Measurements from ENCODE around the gene WDR86.
A peak's percentile ranks its signal among the peaks of the same experiment; 100 is the strongest.

Gene WDR86

DNA sequence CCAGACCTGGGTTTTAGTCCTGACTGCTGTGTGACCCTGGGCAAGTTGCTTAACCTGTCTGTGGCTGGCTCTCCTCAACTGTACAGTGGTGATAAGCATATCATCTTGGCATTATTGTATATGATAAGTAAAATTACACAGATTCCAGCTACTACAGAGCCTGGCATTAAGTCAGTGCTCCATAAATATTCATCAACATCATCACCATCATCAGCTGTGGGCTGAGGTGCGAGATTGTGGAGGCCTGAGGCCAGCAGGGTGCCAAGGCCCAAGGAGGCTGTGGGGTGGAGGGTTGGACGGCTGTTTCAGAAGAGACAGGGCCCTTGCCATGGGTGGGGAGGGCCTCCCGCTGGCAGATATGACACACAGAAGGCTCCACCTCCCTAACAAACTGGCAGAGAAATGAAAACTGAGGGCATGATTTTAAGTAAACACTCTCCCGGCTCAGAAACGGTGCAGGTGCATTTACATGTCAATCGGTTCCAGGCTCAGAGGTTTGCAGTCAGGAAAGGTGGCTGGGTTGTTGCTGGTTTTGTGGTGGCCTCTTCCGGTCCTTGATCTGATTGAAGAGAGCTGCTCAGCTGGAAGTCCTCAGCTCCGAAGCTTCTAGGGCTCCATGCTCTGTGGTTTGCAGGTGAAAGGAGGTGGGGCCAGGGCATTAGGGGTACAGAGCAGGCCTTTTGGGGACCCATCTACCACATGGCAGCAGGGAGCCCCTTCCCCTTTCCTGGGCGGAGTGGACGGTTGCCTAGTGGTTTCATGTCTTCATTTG is 19.9 kb upstream of the WDR86 start:
- H3K4me3 ChIP-seq: no peak overlapping the region
- peak overlapping the region in 5 of 21 experiments; percentile 3 to 73 (median 46) for H3K27ac ChIP-seq

DNA sequence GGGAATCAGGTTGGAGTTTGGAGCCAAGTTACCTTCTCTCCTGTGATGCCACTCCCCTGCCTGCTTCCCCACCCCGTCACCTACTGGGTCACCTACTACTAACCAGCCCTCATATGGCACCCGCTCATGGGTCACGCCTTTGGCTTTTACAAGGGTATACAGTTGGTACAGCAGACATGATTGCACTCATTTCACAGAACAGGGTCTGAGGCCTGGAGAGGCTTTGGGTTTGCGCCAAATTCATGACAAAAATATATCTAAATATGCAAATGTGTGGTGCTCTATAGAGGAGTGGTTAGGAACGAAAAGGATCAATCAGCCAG is 19.4 kb upstream of the WDR86 start:
- Histone ChIP-seq H3K27ac (peak overlapping the region in 6 of 21 experiments; percentile 3 to 73 (median 44)), H3K4me3 (no peak overlapping the region)

DNA sequence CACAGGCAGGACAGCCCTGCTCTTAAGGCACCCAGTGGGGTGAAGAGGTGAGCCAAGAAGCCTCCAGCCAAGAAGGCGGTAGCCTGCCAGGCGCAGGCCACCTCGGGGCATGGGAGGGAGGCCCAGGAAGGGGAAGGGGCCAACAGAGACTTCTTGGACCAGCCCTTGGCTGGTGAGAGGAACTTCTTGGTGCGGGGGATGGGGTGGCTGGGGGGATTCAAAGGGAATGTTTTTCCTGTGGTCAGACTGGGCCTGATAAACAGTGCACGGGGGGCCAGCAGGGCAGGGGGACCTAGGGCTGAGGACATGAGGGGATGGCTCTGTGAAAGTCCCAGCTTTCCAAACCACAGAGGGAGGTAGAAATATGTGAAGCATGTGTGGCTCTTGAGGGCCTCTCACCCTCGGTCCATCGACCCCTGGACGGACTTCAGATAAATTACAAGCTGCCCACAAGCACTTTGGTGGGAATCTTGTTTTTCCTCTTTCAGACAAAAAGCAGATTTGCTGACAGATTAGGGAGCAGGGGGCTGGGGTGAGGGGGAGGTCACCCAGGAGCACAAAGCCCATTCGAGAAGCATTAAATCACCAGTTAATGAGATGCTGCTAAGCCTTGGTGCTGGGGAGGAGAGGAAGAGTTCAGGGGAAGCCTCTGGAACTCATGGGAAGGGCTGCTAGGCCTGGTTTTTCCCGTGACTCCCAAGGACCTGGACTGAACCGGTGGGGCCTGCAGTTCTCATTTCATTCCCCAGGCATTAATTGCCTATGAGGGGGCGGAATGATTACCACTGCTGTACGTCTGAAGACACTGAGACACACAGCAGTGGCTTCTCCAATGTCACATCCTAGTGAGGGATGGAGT is 18.8 kb upstream of the WDR86 start:
- Histone ChIP-seq H3K27ac (peak overlapping the region in 6 of 21 experiments; percentile 16 to 73 (median 49)), H3K4me3 (no peak overlapping the region)

DNA sequence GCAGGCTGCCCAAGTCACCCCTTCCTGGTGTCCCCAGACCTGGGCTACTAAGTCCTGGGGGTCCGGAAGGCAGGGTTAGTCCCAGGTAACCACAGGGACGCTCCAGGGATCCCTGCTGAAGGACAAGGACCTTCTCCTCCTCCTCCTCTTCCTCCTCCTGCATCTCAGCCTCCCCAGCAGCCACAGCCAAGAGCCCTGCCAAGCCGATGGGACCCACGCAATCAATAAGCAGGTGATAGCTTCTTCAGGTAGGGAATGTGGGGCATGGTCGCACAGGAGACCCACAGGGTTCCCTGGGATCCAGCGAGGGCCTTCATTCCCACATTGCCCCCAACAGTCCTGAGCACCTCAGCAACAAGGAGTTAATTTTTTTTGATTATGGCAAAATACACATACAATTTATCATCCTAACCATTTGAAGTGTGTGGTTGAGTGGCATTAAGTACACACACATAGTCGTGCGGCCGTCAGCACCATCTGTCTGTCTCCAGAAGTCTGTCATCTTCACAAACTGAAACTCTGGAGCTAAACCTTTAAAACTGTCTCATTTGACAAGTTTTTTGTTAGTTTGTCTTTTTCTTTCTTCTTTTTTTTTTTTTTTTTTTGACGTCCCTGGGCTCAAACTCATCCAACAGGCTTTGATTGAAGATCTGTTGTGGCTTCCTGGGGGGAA is 18.0 kb upstream of the WDR86 start:
- H3K4me3 ChIP-seq: no peak overlapping the region
- peak overlapping the region in 2 of 21 experiments; percentile 65 to 73 for H3K27ac ChIP-seq

DNA sequence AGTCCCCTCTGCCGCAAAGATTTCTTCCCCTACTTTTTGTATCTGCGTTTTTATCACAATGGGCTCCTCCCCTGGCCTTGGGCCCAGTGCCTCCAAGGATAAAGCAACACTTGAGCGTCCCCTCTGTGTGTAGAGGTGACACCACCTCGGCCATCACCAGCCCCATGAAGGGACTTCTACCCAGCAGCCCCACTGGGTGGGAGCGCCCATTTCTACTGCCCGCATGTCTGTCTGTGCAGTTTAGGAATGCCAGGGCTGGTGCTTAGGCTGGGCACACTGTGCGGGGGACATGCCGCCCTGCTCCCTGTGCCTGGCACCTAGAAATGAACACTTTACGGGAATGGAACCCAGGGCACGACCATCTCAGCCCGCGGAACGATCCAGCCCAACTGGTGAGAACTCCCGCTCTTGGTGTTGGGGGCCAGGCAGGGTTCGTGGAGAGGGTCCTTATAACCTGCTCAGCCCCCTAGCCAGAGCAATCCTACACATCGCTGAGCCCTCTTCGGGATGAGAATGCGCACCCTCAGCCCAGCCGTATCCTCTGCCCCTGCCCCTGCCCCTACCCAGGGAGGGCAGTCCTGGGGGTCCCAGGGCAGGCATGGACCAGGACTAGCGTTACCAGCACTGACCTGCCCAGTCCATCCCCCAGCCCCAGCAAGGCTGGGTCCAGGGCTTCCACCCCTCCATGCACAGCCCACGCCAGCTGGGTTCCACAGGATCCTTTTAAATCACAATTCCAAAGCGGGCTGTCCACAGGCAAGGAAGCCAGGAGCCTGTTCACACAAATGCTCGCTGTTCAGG is 17.3 kb upstream of the WDR86 start:
- Histone ChIP-seq H3K27ac (peak overlapping the region in 1 of 21 experiments; percentile 39), H3K4me3 (no peak overlapping the region)

DNA sequence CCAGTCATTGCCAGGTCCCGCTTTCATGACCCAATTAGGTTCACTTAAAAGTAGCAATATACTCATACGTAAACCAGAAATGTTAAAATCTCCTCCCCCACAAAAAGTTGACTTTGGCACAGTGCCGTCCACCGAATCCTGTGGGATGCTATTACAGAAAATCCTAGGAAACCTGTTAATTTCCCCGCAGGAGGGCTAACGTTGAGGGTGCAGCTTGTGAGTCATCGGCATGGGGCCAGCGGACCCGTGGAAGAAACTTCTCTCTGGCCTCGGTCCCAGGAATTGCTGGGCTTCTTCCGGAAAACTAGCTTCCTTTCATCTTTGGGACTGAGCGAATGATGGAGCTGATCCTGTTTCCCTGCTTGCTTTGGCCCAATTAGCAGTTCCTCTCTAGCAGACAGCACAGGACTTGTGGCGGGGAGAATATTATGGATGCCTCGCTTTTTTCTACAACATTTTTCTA is 16.6 kb upstream of the WDR86 start:
- Histone ChIP-seq H3K27ac (no peak overlapping the region), H3K4me3 (no peak overlapping the region)

DNA sequence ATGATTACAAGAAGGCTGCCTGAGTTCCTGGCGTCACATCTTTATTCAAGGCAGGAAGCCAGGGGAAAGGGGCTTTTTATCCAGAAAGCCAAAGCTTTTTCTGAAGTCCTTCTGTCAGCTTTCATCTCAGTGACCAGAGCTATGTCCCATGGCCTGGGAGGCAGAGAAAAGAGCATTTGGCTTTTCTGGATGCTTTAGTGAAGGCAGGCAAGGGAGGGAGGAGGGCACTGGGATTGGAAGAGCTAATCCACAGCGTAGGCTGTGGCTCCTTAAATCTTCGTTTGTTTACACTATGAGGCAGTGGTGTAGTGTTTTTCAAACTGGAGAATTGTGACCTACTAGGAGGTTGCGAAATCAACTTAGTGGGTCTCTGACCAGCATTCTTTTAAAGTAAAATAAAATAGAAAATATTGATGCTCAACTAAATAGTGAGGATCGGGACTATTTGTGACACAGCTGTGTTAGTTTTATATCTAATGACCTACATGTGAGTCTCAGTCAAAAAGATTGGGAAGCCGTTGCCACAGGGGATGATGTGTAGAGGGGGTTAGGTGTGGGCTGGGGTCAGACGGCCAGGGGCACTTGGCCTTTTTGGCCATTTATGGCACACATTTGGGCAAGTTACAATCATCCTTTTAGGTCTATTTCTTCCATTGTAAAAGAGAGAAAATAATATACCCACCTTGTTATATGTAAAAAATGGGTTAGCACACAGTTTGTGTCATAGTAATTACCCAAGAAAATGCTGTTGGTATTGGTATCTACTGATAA is 16.0 kb upstream of the WDR86 start:
- Histone ChIP-seq H3K4me3 (no peak overlapping the region), H3K27ac (no peak overlapping the region)

DNA sequence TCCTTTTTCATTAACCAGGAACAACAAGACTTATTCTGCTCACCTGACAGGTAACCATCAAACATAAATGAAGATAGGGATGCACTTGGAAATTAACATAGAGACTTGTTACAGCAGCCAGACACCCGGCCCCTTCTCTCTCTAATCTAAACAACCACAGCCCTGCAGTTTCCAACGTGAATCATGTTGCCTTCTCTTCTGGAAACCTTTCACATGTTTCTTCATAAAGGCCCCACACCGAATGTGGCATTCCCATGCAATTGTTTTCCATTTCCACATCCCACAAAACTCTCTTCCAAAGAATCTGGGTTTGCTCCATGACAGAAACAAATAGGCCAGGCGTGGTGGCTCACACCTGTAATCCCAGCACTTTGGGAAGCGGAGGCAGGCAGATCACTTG is 15.0 kb upstream of the WDR86 start:
- no peak overlapping the region for H3K27ac ChIP-seq
- H3K4me3 ChIP-seq: no peak overlapping the region

DNA sequence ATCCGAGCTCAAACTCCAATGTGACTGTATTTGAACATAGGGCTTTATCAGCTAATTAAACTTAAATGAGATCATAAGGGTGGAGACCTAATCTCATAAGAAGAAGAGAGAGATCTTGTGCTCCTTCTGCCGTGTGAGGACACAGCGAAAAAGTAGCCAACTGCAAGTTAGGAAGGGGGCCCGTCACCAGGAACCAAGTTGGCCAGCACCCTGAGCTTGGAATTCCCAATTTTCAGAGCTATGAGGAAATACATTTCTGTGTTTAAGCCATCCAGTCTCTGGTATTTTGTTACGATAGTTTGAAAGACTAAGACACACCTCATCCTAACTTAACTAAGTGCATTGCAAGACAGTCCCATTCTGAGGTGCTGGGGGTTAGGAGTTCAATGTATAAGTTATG is 14.1 kb upstream of the WDR86 start:
- H3K4me3 ChIP-seq: no peak overlapping the region
- H3K27ac ChIP-seq: no peak overlapping the region

DNA sequence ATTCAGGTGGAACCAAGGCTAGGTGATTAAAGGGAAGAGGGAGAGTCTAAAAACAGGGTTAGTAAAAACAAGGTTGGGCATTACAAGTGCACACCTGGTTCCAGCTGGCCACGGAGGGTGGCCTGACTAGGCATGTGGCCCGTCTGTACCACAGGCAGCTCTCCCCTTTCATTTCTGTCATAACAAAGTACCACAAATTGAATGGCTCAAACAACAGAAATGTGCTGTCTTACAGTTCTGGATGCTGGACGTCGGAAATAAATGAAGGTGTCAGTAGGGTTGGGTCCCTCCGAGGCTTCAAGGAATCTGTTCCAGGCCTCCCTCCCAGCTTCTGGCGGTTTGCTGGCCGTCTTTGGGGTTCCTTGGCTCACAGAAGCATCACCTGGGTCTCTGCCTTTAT is 13.4 kb upstream of the WDR86 start:
- Histone ChIP-seq H3K27ac (no peak overlapping the region), H3K4me3 (no peak overlapping the region)

DNA sequence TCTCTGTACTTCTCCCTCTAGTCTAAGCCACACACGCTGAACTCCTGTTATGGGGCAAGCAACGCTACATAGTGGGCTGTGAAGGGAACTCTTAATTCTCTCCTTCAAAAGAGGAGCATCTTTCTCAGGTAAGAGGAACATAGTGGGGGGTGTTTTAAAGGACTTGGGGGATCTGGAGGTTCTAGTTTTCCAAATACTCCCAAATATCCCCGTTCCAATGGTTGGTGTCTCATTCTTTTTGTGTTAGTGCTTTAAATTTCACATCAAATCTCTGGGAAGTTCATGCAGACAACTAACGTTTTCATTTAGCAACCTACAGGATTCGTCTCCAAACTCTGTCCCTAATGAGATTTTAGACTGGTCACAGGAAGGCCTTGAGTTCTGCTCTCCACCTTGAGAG is 12.4 kb upstream of the WDR86 start:
- H3K4me3 ChIP-seq: no peak overlapping the region

DNA sequence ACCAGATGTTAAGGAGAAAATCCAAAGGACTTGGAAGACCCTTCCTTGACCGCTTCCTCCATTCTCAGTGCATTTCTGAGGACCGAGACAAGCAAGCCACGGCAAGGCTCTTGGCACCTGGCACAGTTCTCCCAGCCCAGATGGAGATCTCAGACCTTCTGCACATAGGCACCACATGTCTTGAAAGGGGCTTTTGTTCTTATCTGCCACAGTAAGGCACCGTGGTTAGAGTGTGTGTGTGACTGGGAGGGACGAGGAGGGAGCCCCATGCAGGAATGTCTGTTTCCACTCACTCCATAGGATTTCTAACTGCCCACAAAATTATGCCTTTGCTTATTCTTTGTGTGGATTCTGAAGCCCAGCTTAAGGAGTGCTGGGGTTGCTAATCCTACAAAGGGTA is 10.3 kb upstream of the WDR86 start:
- Histone ChIP-seq H3K27ac (no peak overlapping the region), H3K4me3 (no peak overlapping the region)

More for the DNA sequence above, 12.4 kb upstream of the WDR86 start:
- no peak overlapping the region for H3K27ac ChIP-seq

DNA sequence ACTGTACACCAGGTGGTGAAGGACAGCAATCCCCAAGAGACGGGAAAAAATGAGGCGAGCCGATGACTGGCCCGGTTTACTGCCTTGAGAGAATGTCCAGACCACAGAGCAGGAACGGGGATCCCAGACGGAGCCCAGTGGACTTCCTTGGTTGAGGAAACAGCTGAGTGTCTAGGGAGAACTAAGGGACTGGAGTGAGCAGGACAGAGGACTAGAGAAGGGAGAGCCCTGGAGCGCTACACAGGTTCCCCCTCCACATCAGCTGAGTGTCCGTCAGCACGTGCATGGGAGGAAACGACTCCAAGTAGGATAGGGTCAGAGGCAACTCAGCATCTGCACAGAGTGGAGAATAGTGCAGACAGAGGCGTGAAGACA is 7.1 kb upstream of the WDR86 start:
- Histone ChIP-seq H3K4me3 (no peak overlapping the region), H3K27ac (no peak overlapping the region)

DNA sequence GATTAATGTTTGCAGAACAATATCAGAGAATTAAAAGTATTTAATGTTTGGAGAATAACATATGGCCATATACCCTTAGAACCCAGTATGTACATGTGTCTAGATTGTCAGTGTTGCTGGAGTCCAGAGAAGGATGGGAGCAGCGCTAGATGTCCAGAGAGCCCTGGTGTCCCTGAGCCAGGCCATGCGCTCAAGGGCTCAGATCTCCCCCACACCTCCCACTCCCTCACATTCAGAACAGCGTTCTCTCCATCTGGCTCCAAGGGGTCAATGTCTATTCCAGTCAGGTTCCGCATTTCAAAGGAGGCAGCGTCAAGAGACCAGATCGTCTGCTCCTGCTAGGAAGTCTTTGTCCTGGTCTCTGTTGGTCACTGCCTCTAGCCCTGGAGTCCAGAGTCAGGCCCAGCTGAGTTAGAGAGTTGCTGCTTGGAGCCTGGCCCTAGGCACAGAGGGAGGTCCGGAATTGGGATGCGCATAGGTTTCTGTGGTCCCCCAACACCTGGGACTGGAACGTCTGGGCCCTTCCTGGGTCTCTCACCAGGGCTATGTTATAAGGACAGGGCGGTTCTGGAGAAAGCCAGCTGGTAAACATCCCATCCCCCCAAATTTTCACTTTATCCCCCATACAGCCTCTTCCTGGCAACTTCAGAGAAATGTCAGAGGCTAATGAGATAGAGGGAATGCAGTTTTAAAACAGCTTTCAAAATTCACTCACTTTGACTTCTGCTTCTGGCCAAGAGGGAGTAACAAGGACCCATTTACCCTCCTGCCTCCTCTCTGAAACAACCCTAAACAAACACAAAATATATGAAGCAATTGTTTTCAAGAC is 6.5 kb upstream of the WDR86 start:
- no peak overlapping the region for H3K4me3 ChIP-seq
- H3K27ac ChIP-seq: no peak overlapping the region

DNA sequence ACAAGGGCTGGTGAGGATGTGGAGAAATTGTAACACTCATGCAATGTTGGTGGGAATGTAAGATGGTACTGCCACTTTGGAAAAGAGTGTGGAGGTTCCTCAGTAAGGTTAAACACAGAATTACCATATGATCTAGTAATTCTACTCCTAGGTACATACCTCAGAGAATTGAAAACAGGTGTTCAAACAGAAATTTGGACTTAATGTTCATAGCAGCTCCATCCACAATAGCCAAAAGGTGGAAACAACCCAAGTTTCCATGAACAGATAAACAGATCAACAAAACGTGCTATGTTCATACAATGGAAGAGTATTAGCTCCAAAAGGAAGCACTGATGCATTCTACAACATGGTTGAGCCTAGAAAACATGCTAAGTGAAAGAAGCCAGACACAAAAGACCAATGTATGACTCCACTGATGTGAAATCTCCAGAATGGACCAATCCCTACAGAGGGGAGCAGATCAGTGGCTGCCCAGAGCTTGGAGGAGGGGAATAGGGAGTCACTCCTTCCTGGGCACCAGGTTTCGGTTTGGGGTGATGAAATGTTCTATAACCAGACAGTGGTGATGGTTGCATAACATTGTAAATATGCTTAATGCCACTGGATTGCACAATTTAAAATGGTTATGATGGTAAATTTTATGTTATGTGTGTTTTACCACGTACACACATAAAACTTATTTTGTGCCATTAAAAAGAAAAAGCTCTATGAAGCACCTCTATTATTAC is 5.7 kb upstream of the WDR86 start:
- Histone ChIP-seq H3K27ac (no peak overlapping the region), H3K4me3 (no peak overlapping the region)

DNA sequence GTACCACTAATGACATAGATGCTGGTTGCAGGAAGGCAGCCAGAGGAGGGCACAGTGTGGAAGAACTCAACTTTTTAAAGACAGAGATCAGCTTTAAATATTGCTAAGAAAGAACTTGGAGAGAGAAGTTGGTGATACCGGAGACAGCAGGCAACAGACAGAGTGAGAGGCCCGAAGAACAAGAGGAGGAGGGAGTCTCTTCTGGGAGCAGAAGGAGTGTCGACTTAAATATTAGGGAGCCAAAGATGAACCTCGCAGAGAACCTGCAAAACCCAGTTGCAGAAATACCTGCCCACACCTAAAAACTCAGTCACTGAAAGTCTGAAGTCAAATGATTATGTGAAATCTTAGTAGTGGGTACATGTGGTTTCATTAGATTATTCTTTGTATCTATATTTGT is 3.4 kb upstream of the WDR86 start:
- H3K4me3 ChIP-seq: no peak overlapping the region
- no peak overlapping the region for H3K27ac ChIP-seq

DNA sequence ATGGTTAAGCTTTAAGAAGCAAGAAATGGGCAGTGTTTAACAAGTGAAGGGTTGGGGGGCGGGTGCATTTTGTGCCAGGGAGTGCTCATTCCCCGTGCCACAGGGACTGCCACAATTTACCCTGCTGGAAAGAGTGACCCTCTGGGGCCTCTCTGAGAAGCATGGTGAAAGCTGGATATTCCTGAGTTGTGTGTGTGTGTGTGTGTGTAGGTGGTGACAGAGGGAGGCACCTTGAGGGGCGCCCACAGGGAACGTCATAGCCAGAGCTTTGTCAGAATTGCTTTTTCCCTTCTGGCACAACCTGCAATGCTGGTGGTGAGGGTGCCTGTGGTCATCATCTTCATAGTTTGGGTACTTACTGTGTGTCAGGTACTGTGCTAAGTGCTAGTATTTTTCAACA is 2.5 kb upstream of the WDR86 start:
- no peak overlapping the region for H3K4me3 ChIP-seq
- H3K27ac ChIP-seq: no peak overlapping the region

DNA sequence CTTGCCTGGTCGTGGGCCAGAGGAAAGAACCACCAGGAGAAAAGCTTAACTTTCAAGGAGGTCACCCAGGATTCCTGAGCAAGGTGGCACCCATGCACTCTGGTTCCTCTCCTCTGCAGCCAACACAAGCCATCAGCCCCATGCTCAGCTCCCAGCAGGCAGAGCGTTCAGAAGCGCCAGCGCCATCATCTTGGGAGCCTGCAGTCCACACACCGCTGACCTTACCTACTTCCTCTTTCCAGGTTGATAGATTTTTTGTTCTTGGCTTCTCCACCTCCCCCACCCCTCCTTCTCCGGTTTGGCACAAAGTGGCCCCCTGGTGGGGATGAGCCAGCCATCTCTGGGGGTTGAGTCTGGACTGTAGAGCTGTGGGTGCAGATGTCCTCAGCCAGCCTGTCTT is 1.7 kb upstream of the WDR86 start:
- Histone ChIP-seq H3K4me3 (no peak overlapping the region), H3K27ac (no peak overlapping the region)
